HCT116 (cell line): Measurements from ENCODE around the gene HIBADH. TPM values are rescaled to one million over a fixed set of nuclear protein-coding genes. Genes with fewer than 3 reads are reported as not detected.

Source experiments
- ATAC-seq: fragments of 200-7000 bp; cut with Tn5 transposase; 2 replicates; pipeline ENCODE4 v1.9.1; 2020; ENCODE audit warnings: mild to moderate bottlenecking, moderate library complexity
- BruUV-seq: library from RNA; stranded (reverse); fragments of 400-500 nt; replicated peaks from 2 replicates; lab custom pipeline; 2021; lab: Mats Ljungman, UMichigan
- CTCF ChIA-PET: fragments of 300-600 bp; sonication (Branson Sonifier 250); formaldehyde crosslinking; loops from one replicate; lab custom pipeline; 2021; ENCODE audit warnings: antibody characterized with exemption; lab: Charles Lee
- POLR2A ChIA-PET: fragments of 300-600, 350-600 bp; sonication (Branson Sonifier 250); formaldehyde crosslinking; loops from one replicate; lab custom pipeline; 2021; ENCODE audit warnings: antibody characterized with exemption; lab: Charles Lee
- RAD21 ChIA-PET, 2 experiments: fragments of 300-600 bp; sonication (Branson Sonifier 250); formaldehyde crosslinking; loops; one replicate each; lab custom pipeline; 2023; ENCODE audit warnings: low total read pairs in 2 of 2; ENCODE audit not compliant: uncharacterized antibody in 2 of 2, unreplicated experiment in 2 of 2, low non-redundant PET in 1 of 2; lab: Charles Lee
- DNase-seq: peaks from one replicate; pipeline ENCODE4 v3.0.0-alpha.2; 2010; ENCODE audit warnings: low read depth, low spot score
- H2AFZ ChIP-seq: fragments of 200-600 bp; shearing (Covaris generic), sonication (generic); 2 replicates; pipeline ENCODE4 v1.6.1; 2017; ENCODE audit warnings: low read depth, mixed run types, mixed read lengths, antibody characterized with exemption, low read length; ENCODE audit not compliant: poor library complexity, severe bottlenecking
- H3K27ac ChIP-seq: 2 replicates; pipeline ENCODE4 v1.5.1; 2012; ENCODE audit warnings: low read depth, low read length
- H3K27me3 ChIP-seq: fragments of 200-600 bp; sonication (generic); 2 replicates; pipeline ENCODE4 v1.6.1; 2016; ENCODE audit warnings: mixed run types, low read length, mixed read lengths; ENCODE audit not compliant: insufficient read depth
- H3K36me3 ChIP-seq, 2 experiments: fragments of 200-500 bp in 1 of 2; fragments of 200-600 bp in 1 of 2; sonication (Bioruptor generic) in 1 of 2; sonication (generic) in 1 of 2; 2 replicates each; pipeline versions ENCODE4 v1.5.1 to v1.6.1; 2014 to 2016; ENCODE audit warnings: low read length in 2 of 2, inconsistent platforms in 1 of 2, mixed read lengths in 1 of 2, mixed run types in 1 of 2; ENCODE audit not compliant: insufficient read depth in 2 of 2, control insufficient read depth in 1 of 2
- H3K4me1 ChIP-seq, 2 experiments: fragments of 200-600 bp in 1 of 2; sonication (generic) in 1 of 2; 2 replicates each; pipeline versions ENCODE4 v1.5.1 to v1.6.1; 2012 to 2017; ENCODE audit warnings: low read length in 2 of 2, inconsistent platforms in 1 of 2, mild to moderate bottlenecking in 1 of 2, mixed read lengths in 1 of 2, mixed run types in 1 of 2, moderate library complexity in 1 of 2; ENCODE audit not compliant: insufficient read depth in 2 of 2, control insufficient read depth in 1 of 2
- H3K4me2 ChIP-seq: fragments of 200-600 bp; sonication (generic); 2 replicates; pipeline ENCODE4 v1.6.1; 2017; ENCODE audit warnings: mixed run types, low read length, mixed read lengths
- H3K4me3 ChIP-seq, 2 experiments: fragments of 200-600 bp in 1 of 2; sonication (generic) in 1 of 2; replicated peaks in 1 of 2; 2 replicates each; pipeline ENCODE4 v1.5.1; 2011 to 2016; ENCODE audit warnings: low read length in 2 of 2, control low read depth in 1 of 2, low read depth in 1 of 2, mild to moderate bottlenecking in 1 of 2, mixed read lengths in 1 of 2, mixed run types in 1 of 2
- H3K79me2 ChIP-seq: fragments of 200-600 bp; sonication (generic); 2 replicates; pipeline ENCODE4 v1.6.1; 2017; ENCODE audit warnings: mild to moderate bottlenecking, mixed run types, low read length, moderate library complexity, mixed read lengths; ENCODE audit not compliant: insufficient read depth
- H3K9ac ChIP-seq: fragments of 200-600 bp; sonication (generic); 2 replicates; pipeline ENCODE4 v1.6.1; 2016; ENCODE audit warnings: low read length, mixed read lengths
- H3K9me2 ChIP-seq: fragments of 200-600 bp; sonication (generic), shearing (Covaris generic); 2 replicates; pipeline ENCODE4 v1.6.1; 2017; ENCODE audit warnings: mixed run types, mild to moderate bottlenecking, moderate library complexity; ENCODE audit not compliant: insufficient read depth
- H3K9me3 ChIP-seq, 2 experiments: fragments of 200-500 bp in 1 of 2; fragments of 200-600 bp in 1 of 2; sonication (Bioruptor generic) in 1 of 2; sonication (generic) in 1 of 2; 2 replicates each; pipeline ENCODE4 v1.6.1; 2014 to 2017; ENCODE audit warnings: low read length in 2 of 2, mixed read lengths in 2 of 2, inconsistent platforms in 1 of 2, low read depth in 1 of 2, mild to moderate bottlenecking in 1 of 2, mixed run types in 1 of 2, moderate library complexity in 1 of 2; ENCODE audit not compliant: control insufficient read depth in 1 of 2, insufficient read depth in 1 of 2
- H4K20me1 ChIP-seq: fragments of 200-600 bp; sonication (generic), shearing (Covaris generic); 2 replicates; pipeline ENCODE4 v1.6.1; 2017; ENCODE audit warnings: mixed run types, mild to moderate bottlenecking, moderate library complexity; ENCODE audit not compliant: insufficient read depth
- ATF3 ChIP-seq: IDR thresholded peaks from 2 replicates; pipeline ENCODE4 v1.6.1; 2012
- CBX3 ChIP-seq: IDR thresholded peaks from 2 replicates; pipeline ENCODE4 v1.6.1; 2012; ENCODE audit warnings: low read depth
- CEBPB ChIP-seq: IDR thresholded peaks from 2 replicates; pipeline ENCODE4 v1.6.1; 2012; ENCODE audit warnings: low read depth
- ELF1 ChIP-seq: IDR thresholded peaks from 2 replicates; pipeline ENCODE4 v1.6.1; 2012; ENCODE audit warnings: low read depth, borderline replicate concordance
- EZH2phosphoT487 ChIP-seq: fragments of 200-600 bp; IDR thresholded peaks from 2 replicates; pipeline ENCODE4 v1.6.1; 2018; ENCODE audit warnings: antibody characterized with exemption, borderline replicate concordance
- JUND ChIP-seq: IDR thresholded peaks from 2 replicates; pipeline ENCODE4 v1.6.1; 2012
- MAX ChIP-seq: IDR thresholded peaks from 2 replicates; pipeline ENCODE4 v1.6.1; 2012
- POLR2A ChIP-seq: IDR thresholded peaks from 2 replicates; pipeline ENCODE4 v1.7.0; 2011; ENCODE audit warnings: borderline replicate concordance; ENCODE audit not compliant: insufficient read depth, insufficient read length; ENCODE audit errors: extremely low read depth
- POLR2AphosphoS5 ChIP-seq: IDR thresholded peaks from 2 replicates; pipeline ENCODE4 v1.6.1; 2011; ENCODE audit warnings: mild to moderate bottlenecking, low read depth, low read length, moderate library complexity
- RAD21 ChIP-seq: IDR thresholded peaks from 2 replicates; pipeline ENCODE4 v1.6.1; 2012; ENCODE audit warnings: low read depth, mild to moderate bottlenecking
- REST ChIP-seq: IDR thresholded peaks from 2 replicates; pipeline ENCODE4 v1.6.1; 2012; ENCODE audit warnings: low read depth
- SIN3A ChIP-seq: IDR thresholded peaks from 2 replicates; pipeline ENCODE4 v1.6.1; 2012; ENCODE audit warnings: low read depth
- SP1 ChIP-seq: IDR thresholded peaks from 2 replicates; pipeline ENCODE4 v1.6.1; 2012; ENCODE audit warnings: low read depth
- SRF ChIP-seq: IDR thresholded peaks from 2 replicates; pipeline ENCODE4 v1.6.1; 2012; ENCODE audit warnings: low read depth
- TCF7L2 ChIP-seq: IDR thresholded peaks from 2 replicates; pipeline ENCODE4 v1.7.0; 2011; ENCODE audit warnings: borderline replicate concordance, inconsistent platforms; ENCODE audit not compliant: insufficient read depth, insufficient read length; ENCODE audit errors: extremely low read depth
- YY1 ChIP-seq: IDR thresholded peaks from 2 replicates; pipeline ENCODE4 v1.6.1; 2011; ENCODE audit warnings: low read length, low read depth, moderate library complexity, mild to moderate bottlenecking; ENCODE audit not compliant: insufficient replicate concordance; ENCODE audit errors: extremely low read depth
- ZBTB33 ChIP-seq: IDR thresholded peaks from 2 replicates; pipeline ENCODE4 v1.6.1; 2011; ENCODE audit warnings: mild to moderate bottlenecking, low read length, moderate library complexity; ENCODE audit not compliant: insufficient replicate concordance; ENCODE audit errors: extremely low read depth
- ZFX ChIP-seq: fragments of 450-650 bp; IDR thresholded peaks from 2 replicates; pipeline ENCODE4 v1.6.1; 2017
- ZNF274 ChIP-seq: fragments of 200-500 bp; sonication (Bioruptor generic); IDR thresholded peaks from 2 replicates; pipeline ENCODE4 v1.6.1; 2014; ENCODE audit warnings: mild to moderate bottlenecking, low read depth, low read length, inconsistent platforms
- intact Hi-C: fragments of 100-400 bp; cut with micrococcal nuclease; formaldehyde crosslinking; loops from 2 replicates; pipeline ENCODE4 v1.10.0; 2022
- total RNA-seq: library from RNA; stranded (reverse); gene quantifications from one replicate; pipeline ENCODE4 v1.2.1, GENCODE V29; 2021; ENCODE audit not compliant: unreplicated experiment

Gene HIBADH
- total RNA-seq, 1 experiment from 2014 or later, result 32.4 TPM

GRCh38 chr7:27527348-27527714, 135.4 kb downstream of the HIBADH start:
- RAD21 ChIA-PET, result no interaction called here
- H3K79me2 ChIP-seq, result no peaks in the 10 kb centered on the region

More at GRCh38 chr7:27527348-27527714, 135.4 kb downstream of the HIBADH start:
- Histone ChIP-seq H2AFZ (no peak overlapping the region), H3K9ac (no peak overlapping the region), H3K4me2 (no peak overlapping the region), H3K4me1 (no peaks in the 10 kb centered on the region), H3K27ac (no peak overlapping the region), H3K36me3 (peaks cover 0 to 4% of the 10 kb centered on the region in 2 experiments; a peak in 2 of 4 replicates), H4K20me1 (no peaks in the 10 kb centered on the region), H3K9me3 (no peaks in the 10 kb centered on the region), H3K27me3 (no peaks in the 10 kb centered on the region), H3K4me3 (no peak overlapping the region), H3K9me2 (no peaks in the 10 kb centered on the region)
- ChIA-PET CTCF (no interaction called here), POLR2A (interaction anchor here (0.6 kb wide), 1 partner anchor 140 kb away, joined by 3 read pairs; no protein-coding TSS in a partner anchor)
- intact Hi-C loops, result no loop called here
- no TSS peak for BruUV-seq
- no peak for ATAC-seq
- DNase-seq, result no peak
- TF ChIP-seq JUND, result no peak
- TF ChIP-seq MAX, result no peak
- TF ChIP-seq CEBPB, result no peak
- no peak for TF ChIP-seq YY1
- no peak for TF ChIP-seq EZH2phosphoT487
- no peak for TF ChIP-seq POLR2AphosphoS5
- TF ChIP-seq SRF, result no peak
- TF ChIP-seq REST, result no peak
- TF ChIP-seq ZFX, result no peak
- TF ChIP-seq ATF3, result no peak
- TF ChIP-seq ZBTB33, result no peak
- TF ChIP-seq SIN3A, result no peak
- no peak for TF ChIP-seq ZNF274
- no peak for TF ChIP-seq RAD21
- no peak for TF ChIP-seq POLR2A
- no peak for TF ChIP-seq ELF1
- TF ChIP-seq TCF7L2, result no peak
- TF ChIP-seq CBX3, result no peak
- TF ChIP-seq SP1, result no peak
